Measurements from ENCODE around the gene RTP1.
"Not testable (repeated sequence)": the region's sequence is repeated elsewhere in the genome, so short reads cannot be mapped to it uniquely, and the experiment has no call there.

RTP1 gene

DNA sequence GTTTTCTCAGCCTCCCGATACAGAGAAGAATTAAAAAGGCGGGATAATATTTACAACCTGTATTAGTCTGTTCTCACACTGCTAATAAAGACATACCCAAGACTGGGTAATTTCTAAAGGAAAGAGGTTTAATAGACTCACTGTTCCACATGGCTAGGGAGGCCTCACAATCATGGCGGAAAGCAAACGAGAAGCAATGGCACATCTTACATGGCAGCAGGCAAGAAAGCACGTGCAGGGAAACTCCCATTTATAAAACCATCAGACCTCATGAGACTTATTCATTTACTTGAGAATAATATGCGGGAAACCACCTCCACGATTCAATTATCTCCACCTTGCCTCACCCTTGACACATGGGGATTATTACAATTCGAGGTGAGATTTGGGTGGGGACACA lies 30.5 kb upstream of the RTP1 start:
- TF ChIP-seq, protein P1, sequence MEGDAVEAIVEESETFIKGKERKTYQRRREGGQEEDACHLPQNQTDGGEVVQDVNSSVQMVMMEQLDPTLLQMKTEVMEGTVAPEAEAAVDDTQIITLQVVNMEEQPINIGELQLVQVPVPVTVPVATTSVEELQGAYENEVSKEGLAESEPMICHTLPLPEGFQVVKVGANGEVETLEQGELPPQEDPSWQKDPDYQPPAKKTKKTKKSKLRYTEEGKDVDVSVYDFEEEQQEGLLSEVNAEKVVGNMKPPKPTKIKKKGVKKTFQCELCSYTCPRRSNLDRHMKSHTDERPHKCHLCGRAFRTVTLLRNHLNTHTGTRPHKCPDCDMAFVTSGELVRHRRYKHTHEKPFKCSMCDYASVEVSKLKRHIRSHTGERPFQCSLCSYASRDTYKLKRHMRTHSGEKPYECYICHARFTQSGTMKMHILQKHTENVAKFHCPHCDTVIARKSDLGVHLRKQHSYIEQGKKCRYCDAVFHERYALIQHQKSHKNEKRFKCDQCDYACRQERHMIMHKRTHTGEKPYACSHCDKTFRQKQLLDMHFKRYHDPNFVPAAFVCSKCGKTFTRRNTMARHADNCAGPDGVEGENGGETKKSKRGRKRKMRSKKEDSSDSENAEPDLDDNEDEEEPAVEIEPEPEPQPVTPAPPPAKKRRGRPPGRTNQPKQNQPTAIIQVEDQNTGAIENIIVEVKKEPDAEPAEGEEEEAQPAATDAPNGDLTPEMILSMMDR (conservative IDR thresholded peaks at IDR 0.05; ENCODE audit: low read length) = no peak
- no peak for TF ChIP-seq EZH2phosphoT487 (IDR thresholded peaks at IDR 0.05; ENCODE audit: borderline replicate concordance)
- no peak overlapping the region for H3K4me2 ChIP-seq (ENCODE audit: low read depth, low read length, poor library complexity, severe bottlenecking)
- peaks cover 4% of the 10 kb centered on the region for H3K27me3 ChIP-seq (ENCODE audit: insufficient read depth, low read length, poor library complexity, severe bottlenecking)
- no peaks in the 10 kb centered on the region for H3K9me2 ChIP-seq (replicated peaks; ENCODE audit: low read depth, low read length)
- no peak overlapping the region for H3K4me3 ChIP-seq (ENCODE audit: low read length, poor library complexity, severe bottlenecking)
- H2AFZ ChIP-seq (ENCODE audit: low read length) = no peak overlapping the region
- no peaks in the 10 kb centered on the region for H3K36me3 ChIP-seq (ENCODE audit: insufficient read depth, low read length)
- H3K79me2 ChIP-seq (ENCODE audit: insufficient read depth, low read length) = no peaks in the 10 kb centered on the region
- no peaks in the 10 kb centered on the region for H3K4me1 ChIP-seq (ENCODE audit: insufficient read depth, low read length, poor library complexity, severe bottlenecking)
- H3K9me3 ChIP-seq (ENCODE audit: insufficient read depth, low read depth, low read length) = no peaks in the 10 kb centered on the region
- no peaks in the 10 kb centered on the region for H3F3A ChIP-seq (ENCODE audit: low read depth)
- no peaks in the 10 kb centered on the region for H4K20me1 ChIP-seq (ENCODE audit: insufficient read depth, low read length, poor library complexity, severe bottlenecking)
- no peak overlapping the region for H3K9ac ChIP-seq (ENCODE audit: low read depth, low read length, poor library complexity, severe bottlenecking)

DNA sequence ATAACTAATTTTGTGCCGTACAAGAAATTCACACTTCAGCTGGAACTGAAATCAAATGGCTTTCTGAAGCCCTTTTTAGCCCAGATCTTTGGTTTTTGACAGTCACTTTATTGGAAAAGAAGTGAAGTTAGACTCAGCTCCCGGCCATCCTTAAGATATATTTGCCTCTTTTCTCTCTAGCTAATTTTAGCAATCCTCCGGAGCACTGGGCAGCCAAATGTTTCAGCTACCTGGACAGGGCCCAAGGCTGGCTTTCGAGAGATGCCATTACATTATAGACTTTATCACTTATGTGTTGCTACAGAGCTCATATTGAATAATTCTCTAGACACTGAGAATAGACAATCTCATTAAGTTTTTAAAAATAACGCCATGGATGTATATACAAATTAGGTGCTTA lies 29.5 kb upstream of the RTP1 start:
- Histone ChIP-seq H4K20me1 (ENCODE audit: insufficient read depth, low read length, poor library complexity, severe bottlenecking) (no peaks in the 10 kb centered on the region), H2AFZ (ENCODE audit: low read length) (0 out of 2 replicates have a peak overlapping the region, but pooled peaks have one; percentile 40), H3K4me3 (ENCODE audit: low read length, poor library complexity, severe bottlenecking) (no peak overlapping the region), H3K4me1 (ENCODE audit: insufficient read depth, low read length, poor library complexity, severe bottlenecking) (no peaks in the 10 kb centered on the region), H3K79me2 (ENCODE audit: insufficient read depth, low read length) (no peaks in the 10 kb centered on the region), H3K36me3 (ENCODE audit: insufficient read depth, low read length) (no peaks in the 10 kb centered on the region), H3F3A (ENCODE audit: low read depth) (no peaks in the 10 kb centered on the region), H3K4me2 (ENCODE audit: low read depth, low read length, poor library complexity, severe bottlenecking) (no peak overlapping the region), H3K9ac (ENCODE audit: low read depth, low read length, poor library complexity, severe bottlenecking) (no peak overlapping the region), H3K9me2 (replicated peaks; ENCODE audit: low read depth, low read length) (no peaks in the 10 kb centered on the region), H3K27me3 (ENCODE audit: insufficient read depth, low read length, poor library complexity, severe bottlenecking) (no peaks in the 10 kb centered on the region), H3K9me3 (ENCODE audit: insufficient read depth, low read depth, low read length) (no peaks in the 10 kb centered on the region)
- TF ChIP-seq, protein P1 (conservative IDR thresholded peaks at IDR 0.05; ENCODE audit: low read length) = no peak
- no peak for TF ChIP-seq EZH2phosphoT487 (IDR thresholded peaks at IDR 0.05; ENCODE audit: borderline replicate concordance)

DNA sequence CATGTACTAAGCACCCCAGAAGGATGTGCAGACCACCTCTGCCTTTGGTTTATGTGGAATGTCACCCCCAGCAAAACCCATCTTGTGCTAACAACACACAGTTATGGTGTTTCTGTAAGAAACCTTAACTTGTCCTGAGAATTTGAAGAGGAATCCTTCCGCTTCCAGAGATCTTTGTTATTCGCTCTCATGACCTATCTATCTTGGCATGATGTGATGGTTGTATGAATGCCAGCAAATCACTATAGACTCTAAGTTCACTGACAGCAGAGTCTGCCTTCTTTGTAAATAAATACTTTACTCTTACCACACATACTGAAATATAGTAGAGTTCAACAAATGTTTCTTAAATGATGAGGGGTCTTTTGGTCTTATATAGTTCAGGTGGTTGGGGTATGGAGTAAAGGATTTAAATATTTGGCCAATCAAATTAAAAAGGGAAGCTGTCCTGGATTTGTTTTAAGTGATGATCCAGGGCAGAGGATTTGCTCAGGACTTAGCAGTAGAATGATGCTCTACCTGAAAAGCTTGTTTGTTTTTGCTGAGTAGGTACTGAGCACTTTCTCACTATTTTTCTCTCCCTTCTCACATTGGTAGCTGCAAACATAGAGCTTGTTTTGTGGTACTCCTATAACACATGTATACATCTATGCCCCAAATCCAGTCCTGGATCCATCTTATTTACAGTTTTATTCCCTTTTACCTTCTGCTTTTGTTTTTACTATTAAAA lies 27.9 kb upstream of the RTP1 start:
- H3K36me3 ChIP-seq (ENCODE audit: insufficient read depth, low read length) = no peaks in the 10 kb centered on the region
- H3K4me2 ChIP-seq (ENCODE audit: low read depth, low read length, poor library complexity, severe bottlenecking) = no peak overlapping the region
- no peaks in the 10 kb centered on the region for H3F3A ChIP-seq (ENCODE audit: low read depth)
- H4K20me1 ChIP-seq (ENCODE audit: insufficient read depth, low read length, poor library complexity, severe bottlenecking) = no peaks in the 10 kb centered on the region
- H3K79me2 ChIP-seq (ENCODE audit: insufficient read depth, low read length) = no peaks in the 10 kb centered on the region
- no peak overlapping the region for H3K9ac ChIP-seq (ENCODE audit: low read depth, low read length, poor library complexity, severe bottlenecking)
- H3K4me3 ChIP-seq (ENCODE audit: low read length, poor library complexity, severe bottlenecking) = no peak overlapping the region
- no peaks in the 10 kb centered on the region for H3K27me3 ChIP-seq (ENCODE audit: insufficient read depth, low read length, poor library complexity, severe bottlenecking)
- H2AFZ ChIP-seq (ENCODE audit: low read length) = no peak overlapping the region
- no peaks in the 10 kb centered on the region for H3K4me1 ChIP-seq (ENCODE audit: insufficient read depth, low read length, poor library complexity, severe bottlenecking)
- no peaks in the 10 kb centered on the region for H3K9me3 ChIP-seq (ENCODE audit: insufficient read depth, low read depth, low read length)
- no peaks in the 10 kb centered on the region for H3K9me2 ChIP-seq (replicated peaks; ENCODE audit: low read depth, low read length)
- TF ChIP-seq EZH2phosphoT487 (IDR thresholded peaks at IDR 0.05; ENCODE audit: borderline replicate concordance) = no peak
- TF ChIP-seq, protein P1 (conservative IDR thresholded peaks at IDR 0.05; ENCODE audit: low read length) = no peak

DNA sequence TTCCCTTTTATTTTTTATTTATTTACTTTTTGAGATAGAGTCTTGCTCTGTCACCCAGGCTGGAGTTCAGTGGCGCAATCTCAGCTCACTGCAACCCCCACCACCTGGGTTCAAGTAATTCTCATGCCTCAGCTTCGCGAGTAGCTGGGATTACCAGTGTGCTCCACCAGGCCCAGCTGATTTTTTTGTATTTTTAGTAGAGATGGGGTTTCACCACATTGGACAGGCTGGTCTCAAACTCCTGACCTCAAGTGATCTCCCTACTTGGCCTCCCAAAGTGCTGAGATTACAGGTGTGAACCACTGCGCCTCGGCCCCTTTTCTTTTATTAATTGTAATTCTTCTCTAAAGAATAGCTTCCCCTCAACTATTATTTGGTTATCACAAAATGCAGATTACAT lies 26.4 kb upstream of the RTP1 start:
- H3K27me3 ChIP-seq (ENCODE audit: insufficient read depth, low read length, poor library complexity, severe bottlenecking); H3K4me3 ChIP-seq (ENCODE audit: low read length, poor library complexity, severe bottlenecking); H3K4me1 ChIP-seq (ENCODE audit: insufficient read depth, low read length, poor library complexity, severe bottlenecking); H3K9ac ChIP-seq (ENCODE audit: low read depth, low read length, poor library complexity, severe bottlenecking); H3F3A ChIP-seq (ENCODE audit: low read depth); H3K36me3 ChIP-seq (ENCODE audit: insufficient read depth, low read length); H3K79me2 ChIP-seq (ENCODE audit: insufficient read depth, low read length); H2AFZ ChIP-seq (ENCODE audit: low read length); H4K20me1 ChIP-seq (ENCODE audit: insufficient read depth, low read length, poor library complexity, severe bottlenecking); H3K4me2 ChIP-seq (ENCODE audit: low read depth, low read length, poor library complexity, severe bottlenecking); H3K9me3 ChIP-seq (ENCODE audit: insufficient read depth, low read depth, low read length); H3K9me2 ChIP-seq (replicated peaks; ENCODE audit: low read depth, low read length): not testable (repeated sequence)
